HepG2 (cell line): ENCODE measurements around the gene COL27A1. TPM values are rescaled to one million over a fixed set of nuclear protein-coding genes. Genes with fewer than 3 reads are reported as not detected.

ENCODE experiments used
- ARID2 ChIP-seq: sonication (generic); formaldehyde crosslinking; IDR thresholded peaks from 2 replicates; pipeline ENCODE4 v1.8.1; 2022; ENCODE audit warnings: mild to moderate bottlenecking, missing genetic modification reagents, borderline replicate concordance
- GABPB1 ChIP-seq: IDR thresholded peaks from 2 replicates; pipeline ENCODE4 v1.6.1; 2016; ENCODE audit warnings: mild to moderate bottlenecking, missing genetic modification reagents, moderate library complexity, missing compliant biosample characterization
- KLF11 ChIP-seq: IDR thresholded peaks from 2 replicates; pipeline ENCODE4 v1.6.1; 2016; ENCODE audit warnings: missing compliant biosample characterization
- LCORL ChIP-seq, 2 experiments: fragments of 450-650 bp in 1 of 2; sonication (generic) in 1 of 2; formaldehyde crosslinking in 1 of 2; IDR thresholded peaks; 2 replicates each; pipeline versions ENCODE4 v1.5.0 to v1.6.1; 2017 to 2020; ENCODE audit warnings: antibody characterized with exemption in 1 of 2, missing genetic modification reagents in 1 of 2
- NONO ChIP-seq, 2 experiments: fragments of 450-650 bp in 1 of 2; sonication (generic) in 1 of 2; formaldehyde crosslinking in 1 of 2; IDR thresholded peaks in 1 of 2; conservative IDR thresholded peaks in 1 of 2; 2 replicates each; pipeline versions ENCODE4 v1.6.1 to v1.8.0; 2017 to 2022; ENCODE audit warnings: mild to moderate bottlenecking in 1 of 2, missing genetic modification reagents in 1 of 2, moderate library complexity in 1 of 2
- PHF20 ChIP-seq: sonication (generic); formaldehyde crosslinking; IDR thresholded peaks from 2 replicates; pipeline ENCODE4 v1.5.0; 2020; ENCODE audit warnings: mild to moderate bottlenecking, missing genetic modification reagents
- TFDP1 ChIP-seq: IDR thresholded peaks from 2 replicates; pipeline ENCODE4 v1.6.1; 2016; ENCODE audit warnings: missing compliant biosample characterization, missing genetic modification reagents, borderline replicate concordance
- ZNF17 ChIP-seq: sonication (generic); formaldehyde crosslinking; IDR thresholded peaks from 2 replicates; pipeline ENCODE4 v1.5.0; 2020; ENCODE audit warnings: mild to moderate bottlenecking, missing genetic modification reagents
- ZNF501 ChIP-seq: sonication (generic); formaldehyde crosslinking; IDR thresholded peaks from 2 replicates; pipeline ENCODE4 v1.5.1; 2020; ENCODE audit warnings: mild to moderate bottlenecking, moderate library complexity, missing genetic modification reagents
- ZNF615 ChIP-seq: sonication (generic); formaldehyde crosslinking; IDR thresholded peaks from 2 replicates; pipeline ENCODE4 v1.5.0; 2020; ENCODE audit warnings: mild to moderate bottlenecking, missing genetic modification reagents, borderline replicate concordance
- ZNF816 ChIP-seq: sonication (generic); formaldehyde crosslinking; IDR thresholded peaks from 2 replicates; pipeline ENCODE4 v1.8.0; 2022; ENCODE audit warnings: missing genetic modification reagents, mild to moderate bottlenecking, borderline replicate concordance
- polyA plus RNA-seq, 8 experiments: library from polyadenylated mRNA; depleted of rRNA in 3 of 8; stranded (reverse) in 7 of 8; unstranded in 1 of 8; fragments of >200 nt; fragmentation: Illumina TruSeq in 4 of 8; extraction: Trizol in 4 of 8; gene quantifications; 2 replicates each; pipeline versions ENCODE4 v1.2.1 to v1.2.3, GENCODE V29; 2011 to 2016; ENCODE audit warnings: low read depth in 4 of 8, missing spikeins in 1 of 8, mixed read lengths in 1 of 8; ENCODE audit not compliant: insufficient read depth in 1 of 8
- total RNA-seq, 5 experiments: library from RNA; depleted of rRNA; stranded (reverse); fragments of >200 nt; fragmentation: Illumina TruSeq; extraction: Trizol; gene quantifications; 2 replicates each; pipeline ENCODE4 v1.2.3, GENCODE V29; 2016; ENCODE audit warnings: low read depth in 1 of 5
- TF ChIP-seq, protein P1 (sequence below): sonication (generic); formaldehyde crosslinking; IDR thresholded peaks from 2 replicates; pipeline ENCODE4 v1.8.0; 2022; ENCODE audit warnings: mild to moderate bottlenecking, missing genetic modification reagents, borderline replicate concordance
- TF ChIP-seq, protein P2 (sequence below): sonication (generic); formaldehyde crosslinking; IDR thresholded peaks from 2 replicates; pipeline ENCODE4 v1.4.0; 2020; ENCODE audit warnings: missing genetic modification reagents

Gene COL27A1
- total and polyA plus RNA-seq, 2 of the 13 experiments (the other 11 are each of a cell fraction or from before 2014, with no cell fraction given) = 71.3 to 89.1 TPM

- TF ChIP-seq TFDP1 (CRISPR knock-in tag) (peak; percentile 42; the same call in 1 of the 2 replicates), NONO (IDR thresholded peaks at IDR 0.05) (no peak), NONO (CRISPR knock-in tag; conservative IDR thresholded peaks at IDR 0.05) (no peak), ZNF17 (CRISPR knock-in tag) (no peak), ZNF615 (CRISPR knock-in tag) (no peak), GABPB1 (CRISPR knock-in tag) (no peak), ZNF816 (CRISPR knock-in tag) (no peak), ZNF501 (CRISPR knock-in tag) (0 out of 2 replicates have a peak, but pooled peaks have one; percentile 49), LCORL (IDR thresholded peaks at IDR 0.05) (no peak), LCORL (CRISPR knock-in tag; IDR thresholded peaks at IDR 0.05) (no peak), PHF20 (CRISPR knock-in tag) (0 out of 2 replicates have a peak, but pooled peaks have one; percentile 7), ARID2 (CRISPR knock-in tag) (peak; percentile 49; the same call in 1 of the 2 replicates), KLF11 (CRISPR knock-in tag) (no peak)
- TF ChIP-seq, protein P1, sequence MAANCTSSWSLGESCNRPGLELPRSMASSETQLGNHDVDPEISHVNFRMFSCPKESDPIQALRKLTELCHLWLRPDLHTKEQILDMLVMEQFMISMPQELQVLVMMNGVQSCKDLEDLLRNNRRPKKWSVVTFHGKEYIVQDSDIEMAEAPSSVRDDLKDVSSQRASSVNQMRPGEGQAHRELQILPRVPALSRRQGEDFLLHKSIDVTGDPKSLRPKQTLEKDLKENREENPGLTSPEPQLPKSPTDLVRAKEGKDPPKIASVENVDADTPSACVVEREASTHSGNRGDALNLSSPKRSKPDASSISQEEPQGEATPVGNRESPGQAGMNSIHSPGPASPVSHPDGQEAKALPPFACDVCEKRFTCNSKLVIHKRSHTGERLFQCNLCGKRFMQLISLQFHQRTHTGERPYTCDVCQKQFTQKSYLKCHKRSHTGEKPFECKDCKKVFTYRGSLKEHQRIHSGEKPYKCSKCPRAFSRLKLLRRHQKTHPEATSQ (CRISPR knock-in tag) = 0 out of 2 replicates have a peak, but pooled peaks have one; percentile 58
- TF ChIP-seq, protein P2, sequence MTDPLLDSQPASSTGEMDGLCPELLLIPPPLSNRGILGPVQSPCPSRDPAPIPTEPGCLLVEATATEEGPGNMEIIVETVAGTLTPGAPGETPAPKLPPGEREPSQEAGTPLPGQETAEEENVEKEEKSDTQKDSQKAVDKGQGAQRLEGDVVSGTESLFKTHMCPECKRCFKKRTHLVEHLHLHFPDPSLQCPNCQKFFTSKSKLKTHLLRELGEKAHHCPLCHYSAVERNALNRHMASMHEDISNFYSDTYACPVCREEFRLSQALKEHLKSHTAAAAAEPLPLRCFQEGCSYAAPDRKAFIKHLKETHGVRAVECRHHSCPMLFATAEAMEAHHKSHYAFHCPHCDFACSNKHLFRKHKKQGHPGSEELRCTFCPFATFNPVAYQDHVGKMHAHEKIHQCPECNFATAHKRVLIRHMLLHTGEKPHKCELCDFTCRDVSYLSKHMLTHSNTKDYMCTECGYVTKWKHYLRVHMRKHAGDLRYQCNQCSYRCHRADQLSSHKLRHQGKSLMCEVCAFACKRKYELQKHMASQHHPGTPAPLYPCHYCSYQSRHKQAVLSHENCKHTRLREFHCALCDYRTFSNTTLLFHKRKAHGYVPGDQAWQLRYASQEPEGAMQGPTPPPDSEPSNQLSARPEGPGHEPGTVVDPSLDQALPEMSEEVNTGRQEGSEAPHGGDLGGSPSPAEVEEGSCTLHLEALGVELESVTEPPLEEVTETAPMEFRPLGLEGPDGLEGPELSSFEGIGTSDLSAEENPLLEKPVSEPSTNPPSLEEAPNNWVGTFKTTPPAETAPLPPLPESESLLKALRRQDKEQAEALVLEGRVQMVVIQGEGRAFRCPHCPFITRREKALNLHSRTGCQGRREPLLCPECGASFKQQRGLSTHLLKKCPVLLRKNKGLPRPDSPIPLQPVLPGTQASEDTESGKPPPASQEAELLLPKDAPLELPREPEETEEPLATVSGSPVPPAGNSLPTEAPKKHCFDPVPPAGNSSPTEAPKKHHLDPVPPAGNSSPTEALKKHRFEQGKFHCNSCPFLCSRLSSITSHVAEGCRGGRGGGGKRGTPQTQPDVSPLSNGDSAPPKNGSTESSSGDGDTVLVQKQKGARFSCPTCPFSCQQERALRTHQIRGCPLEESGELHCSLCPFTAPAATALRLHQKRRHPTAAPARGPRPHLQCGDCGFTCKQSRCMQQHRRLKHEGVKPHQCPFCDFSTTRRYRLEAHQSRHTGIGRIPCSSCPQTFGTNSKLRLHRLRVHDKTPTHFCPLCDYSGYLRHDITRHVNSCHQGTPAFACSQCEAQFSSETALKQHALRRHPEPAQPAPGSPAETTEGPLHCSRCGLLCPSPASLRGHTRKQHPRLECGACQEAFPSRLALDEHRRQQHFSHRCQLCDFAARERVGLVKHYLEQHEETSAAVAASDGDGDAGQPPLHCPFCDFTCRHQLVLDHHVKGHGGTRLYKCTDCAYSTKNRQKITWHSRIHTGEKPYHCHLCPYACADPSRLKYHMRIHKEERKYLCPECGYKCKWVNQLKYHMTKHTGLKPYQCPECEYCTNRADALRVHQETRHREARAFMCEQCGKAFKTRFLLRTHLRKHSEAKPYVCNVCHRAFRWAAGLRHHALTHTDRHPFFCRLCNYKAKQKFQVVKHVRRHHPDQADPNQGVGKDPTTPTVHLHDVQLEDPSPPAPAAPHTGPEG (CRISPR knock-in tag) = peak; percentile 3; the same call in 1 of the 2 replicates
Measured at GRCh38 chr9:114154600-114155102, 686 bp upstream of the COL27A1 start (continued).
